GM18951 (cell line): ENCODE measurements around the gene FATE1.

Experiments
- POLR2A ChIP-seq: IDR thresholded peaks from 4 replicates; pipeline ENCODE4 v1.6.1; 2011; ENCODE audit warnings: mild to moderate bottlenecking; ENCODE audit not compliant: insufficient read length, insufficient read depth; ENCODE audit errors: extremely low read depth
- in situ Hi-C: fragments of 300-500 bp; cut with MboI; formaldehyde crosslinking; loops from one replicate; pipeline ENCODE4 v1.12.0; 2022; ENCODE audit warnings: low sequenced_read_pairs, mixed read lengths, inconsistent platforms; ENCODE audit not compliant: unreplicated experiment

FATE1 gene

GRCh38 chrX:151697522-151697921 is 18.3 kb upstream of the FATE1 start:
- in situ Hi-C loops, result loop anchor here (25.0 kb wide), 1 partner anchor 535 kb away; no protein-coding TSS in a partner anchor
- no peak for TF ChIP-seq POLR2A

- no peak for TF ChIP-seq POLR2A
- in situ Hi-C loops, result loop anchor here (25.0 kb wide), 1 partner anchor 536 kb away; no protein-coding TSS in a partner anchor
These were observed 17.4 kb upstream of the FATE1 start for GRCh38 chrX:151698485-151698884.

- in situ Hi-C loops, result loop anchor here (25.0 kb wide), 1 partner anchor 537 kb away; no protein-coding TSS in a partner anchor
- no peak for TF ChIP-seq POLR2A
These were observed 16.1 kb upstream of the FATE1 start for GRCh38 chrX:151699746-151700145.

GRCh38 chrX:151700581-151700980 is 15.3 kb upstream of the FATE1 start:
- in situ Hi-C loops, result no loop called here

GRCh38 chrX:151701071-151701470 is 14.8 kb upstream of the FATE1 start:
- TF ChIP-seq POLR2A, result no peak
- in situ Hi-C loops, result no loop called here

More at GRCh38 chrX:151700581-151700980, 15.3 kb upstream of the FATE1 start:
- no peak for TF ChIP-seq POLR2A

GRCh38 chrX:151701531-151701930 is 14.3 kb upstream of the FATE1 start:
- in situ Hi-C loops, result no loop called here
- no peak for TF ChIP-seq POLR2A

GRCh38 chrX:151702026-151702714 is 13.7 kb upstream of the FATE1 start:
- in situ Hi-C loops, result no loop called here
- TF ChIP-seq POLR2A, result no peak

GRCh38 chrX:151702741-151703340 is 13.0 kb upstream of the FATE1 start:
- in situ Hi-C loops, result no loop called here
- TF ChIP-seq POLR2A, result no peak

- no peak for TF ChIP-seq POLR2A
- in situ Hi-C loops, result no loop called here
These were observed 12.3 kb upstream of the FATE1 start for GRCh38 chrX:151703487-151703886.

- in situ Hi-C loops, result no loop called here
- no peak for TF ChIP-seq POLR2A
These were observed 11.7 kb upstream of the FATE1 start for GRCh38 chrX:151704041-151704663.

GRCh38 chrX:151708821-151709220 is 7.0 kb upstream of the FATE1 start:
- in situ Hi-C loops, result no loop called here

GRCh38 chrX:151710457-151710856 is 5.4 kb upstream of the FATE1 start:
- TF ChIP-seq POLR2A, result no peak
- in situ Hi-C loops, result no loop called here

More at GRCh38 chrX:151708821-151709220, 7.0 kb upstream of the FATE1 start:
- TF ChIP-seq POLR2A, result no peak

- TF ChIP-seq POLR2A, result no peak
- in situ Hi-C loops, result no loop called here
These were observed 4.7 kb upstream of the FATE1 start for GRCh38 chrX:151711154-151711553.

- no peak for TF ChIP-seq POLR2A
- in situ Hi-C loops, result no loop called here
These were observed 4.0 kb upstream of the FATE1 start for GRCh38 chrX:151711787-151712186.
